GM19240 (cell line): ENCODE measurements around the gene STK31.
"Not testable (repeated sequence)": the region's sequence is repeated elsewhere in the genome, so short reads cannot be mapped to it uniquely, and the experiment has no call there.

Source experiments
- DNase-seq: peaks from one replicate; pipeline ENCODE4 v3.0.0; 2011; ENCODE audit warnings: low spot score; ENCODE audit not compliant: insufficient read length

Gene STK31

DNA sequence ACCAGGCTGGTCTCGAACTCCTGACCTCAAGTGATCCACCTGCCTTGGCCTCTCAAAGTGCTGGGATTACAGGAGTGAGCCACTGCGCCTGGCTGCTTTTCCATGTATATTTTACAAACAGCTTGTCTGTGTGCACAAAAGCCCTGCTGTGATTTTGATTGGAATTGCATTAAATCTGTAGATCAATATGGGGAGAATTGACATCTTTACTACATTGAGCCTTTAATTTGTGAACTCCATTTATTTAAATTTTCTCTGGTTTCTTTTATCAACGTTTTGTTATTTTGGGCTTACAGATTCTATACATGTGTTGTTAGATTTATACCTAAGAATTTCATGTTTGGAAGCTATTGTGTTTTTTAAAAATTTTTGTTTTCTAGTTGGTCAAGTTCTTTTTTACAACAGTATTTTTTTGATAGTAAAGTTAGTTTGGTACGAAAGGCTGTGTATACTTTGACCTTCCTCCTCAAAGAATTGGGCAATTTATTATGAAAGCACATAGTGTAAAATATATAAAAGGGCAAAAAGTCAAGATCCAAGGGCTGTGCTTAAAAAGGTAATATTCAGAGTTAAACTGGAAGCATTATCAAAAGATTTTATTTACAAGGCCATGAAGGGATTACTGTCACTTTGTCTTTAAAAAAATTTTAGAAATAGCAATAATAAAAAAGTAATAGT, 92.8 kb downstream of the STK31 start:
- no peak for DNase-seq

GRCh38 chr7:23804707-23805106, 94.7 kb downstream of the STK31 start:
- DNase-seq = no peak

DNA sequence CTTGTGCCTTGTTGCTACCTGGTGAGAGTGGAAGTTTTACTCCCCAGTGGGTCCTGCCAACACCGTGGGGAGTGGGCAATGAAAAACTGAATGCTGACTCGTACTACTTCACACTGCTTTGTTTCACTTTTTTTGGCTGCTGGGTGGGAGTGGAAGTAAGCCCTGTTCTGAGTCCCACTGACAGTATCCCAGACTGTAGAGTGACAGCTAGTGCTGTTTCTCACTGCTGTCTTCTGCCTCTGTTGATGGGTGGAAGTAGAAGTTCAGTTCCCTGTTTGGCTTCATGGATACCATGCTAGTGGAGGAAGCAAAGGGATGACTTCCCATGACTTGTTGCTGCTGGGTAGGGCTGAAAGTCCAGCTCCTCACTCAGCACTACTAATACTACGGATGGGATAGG, 98.4 kb downstream of the STK31 start:
- DNase-seq = no peak

DNA sequence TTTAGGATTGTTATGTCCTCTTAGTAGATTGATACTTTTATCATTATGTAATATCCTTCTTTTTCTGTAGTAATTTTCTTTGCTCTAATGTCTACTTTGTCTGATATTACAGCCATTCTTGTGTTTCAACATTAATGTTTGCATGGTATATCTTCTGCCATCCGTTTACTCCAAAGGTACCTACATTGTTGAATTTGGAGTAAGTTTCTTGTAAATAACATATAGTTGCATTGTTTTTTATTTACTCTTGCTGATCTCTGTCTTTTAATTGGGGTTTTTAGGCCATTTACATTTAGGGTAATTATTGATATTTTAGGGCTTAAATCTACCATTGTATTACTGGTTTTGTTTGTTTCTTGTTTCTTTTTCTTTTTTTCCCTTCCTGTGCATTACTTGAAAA, 100.1 kb downstream of the STK31 start:
- DNase-seq = no peak

- no peak for DNase-seq
Measured at GRCh38 chr7:23811540-23811939, 101.5 kb downstream of the STK31 start.

DNA sequence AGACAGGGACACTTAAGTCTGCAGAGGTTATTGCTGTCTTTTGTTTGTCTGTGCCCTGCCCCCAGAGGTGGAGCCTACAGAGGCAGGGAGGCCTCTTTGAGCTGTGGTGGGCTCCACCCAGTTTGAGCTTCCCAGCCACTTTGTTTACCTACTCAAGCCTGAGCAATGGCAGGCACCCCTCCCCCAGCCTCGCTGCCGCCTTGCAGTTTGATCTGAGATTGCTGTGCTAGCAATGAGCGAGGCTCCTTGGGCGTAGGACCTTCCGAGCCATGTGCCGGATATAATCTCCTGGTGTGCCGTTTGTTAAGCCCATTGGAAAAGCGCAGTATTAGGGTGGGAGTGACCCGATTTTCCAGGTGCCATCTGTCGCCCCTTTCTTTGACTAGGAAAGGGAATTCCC, 118.1 kb downstream of the STK31 start:
- not testable (repeated sequence) for DNase-seq

GRCh38 chr7:23832733-23833132, 122.7 kb downstream of the STK31 start:
- DNase-seq = not testable (repeated sequence)

GRCh38 chr7:23833405-23833804, 123.4 kb downstream of the STK31 start:
- DNase-seq = no peak

- not testable (repeated sequence) for DNase-seq
Measured at GRCh38 chr7:23844837-23845236, 134.8 kb downstream of the STK31 start.

GRCh38 chr7:23852135-23852534, 142.1 kb downstream of the STK31 start:
- no peak for DNase-seq

DNA sequence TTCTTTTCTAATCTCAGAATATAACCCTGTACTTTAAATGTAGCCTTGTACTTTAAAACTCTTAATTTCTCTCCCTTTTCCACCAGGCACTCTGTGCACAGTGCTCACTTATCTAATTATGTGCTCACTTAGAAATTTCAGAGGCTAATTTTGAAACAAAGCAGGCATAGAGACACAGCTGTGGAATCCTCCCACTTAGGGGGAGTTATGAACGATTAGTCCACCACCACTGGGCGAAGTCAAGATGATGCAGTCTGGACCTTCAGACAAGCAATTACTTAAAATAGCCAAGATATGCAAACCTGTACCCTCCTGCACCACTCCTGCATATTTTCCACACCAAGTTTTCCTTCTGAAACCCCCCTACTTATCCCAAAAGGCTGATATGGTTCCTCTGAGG, 143.0 kb downstream of the STK31 start:
- DNase-seq = no peak

- peak; percentile 6 for DNase-seq
Measured at GRCh38 chr7:23863209-23863787, 153.3 kb downstream of the STK31 start.

GRCh38 chr7:23864973-23865372, 155.0 kb downstream of the STK31 start:
- no peak for DNase-seq

DNA sequence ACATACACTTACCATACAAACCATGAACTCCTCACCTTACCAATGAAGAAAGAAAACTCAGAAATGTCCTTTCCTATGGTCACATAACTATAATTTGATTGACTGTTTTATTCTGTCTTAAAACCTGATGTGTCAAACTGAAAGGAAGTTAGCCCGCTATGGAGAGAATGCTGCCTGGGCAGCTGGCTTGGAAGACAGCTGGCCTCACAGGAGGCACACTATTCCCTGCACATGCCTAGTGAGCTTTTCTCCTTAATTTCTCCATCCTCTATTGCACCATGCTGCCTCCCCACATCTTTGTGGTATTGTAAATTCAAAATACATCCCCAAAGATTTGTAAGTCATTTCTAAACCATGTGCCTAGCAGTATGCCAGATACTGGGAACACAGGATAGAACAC, 163.3 kb downstream of the STK31 start:
- no peak for DNase-seq

GRCh38 chr7:23876526-23876925, 166.5 kb downstream of the STK31 start:
- DNase-seq = not testable (repeated sequence)
